Fibroblast of lung (primary cell): ENCODE measurements around the gene PRDM16. TPM values are rescaled to one million over a fixed set of nuclear protein-coding genes. Genes with fewer than 3 reads are reported as not detected.

Source experiments
- DNase-seq, 2 donors: peaks; one replicate each; pipeline versions ENCODE4 v3.0.0 to v3.0.0-alpha.2; 2010; ENCODE audit warnings: low read depth in 2 of 2
- H2AFZ ChIP-seq: 2 replicates; pipeline ENCODE4 v1.5.1; 2012; ENCODE audit warnings: low read length, control low read depth, inconsistent platforms
- H3K27ac ChIP-seq: 2 replicates; pipeline ENCODE4 v1.5.1; 2011; ENCODE audit warnings: low read length, control low read depth; ENCODE audit not compliant: insufficient read depth
- H3K27me3 ChIP-seq: 2 replicates; pipeline ENCODE4 v1.5.1; 2011; ENCODE audit warnings: mild to moderate bottlenecking, low read length; ENCODE audit not compliant: control insufficient read depth, insufficient read depth
- H3K36me3 ChIP-seq: 2 replicates; pipeline ENCODE4 v1.5.1; 2011; ENCODE audit warnings: low read length; ENCODE audit not compliant: control insufficient read depth, insufficient read depth
- H3K4me1 ChIP-seq: 2 replicates; pipeline ENCODE4 v1.5.1; 2011; ENCODE audit warnings: low read length; ENCODE audit not compliant: control insufficient read depth, insufficient read depth; ENCODE audit errors: extremely low read depth
- H3K4me2 ChIP-seq: 2 replicates; pipeline ENCODE4 v1.5.1; 2011; ENCODE audit warnings: low read length, control low read depth; ENCODE audit not compliant: insufficient read depth; ENCODE audit errors: extremely low read depth
- H3K4me3 ChIP-seq, 4 experiments: fragments of 200-600 bp in 1 of 4; sonication (generic) in 1 of 4; replicated peaks in 1 of 4; 2 replicates each; pipeline ENCODE4 v1.5.1; 2011 to 2016; ENCODE audit warnings: low read length in 4 of 4, low read depth in 3 of 4, mild to moderate bottlenecking in 3 of 4, control low read depth in 2 of 4, inconsistent platforms in 1 of 4, mixed read lengths in 1 of 4; ENCODE audit not compliant: insufficient read depth in 1 of 4; ENCODE audit errors: control extremely low read depth in 1 of 4
- H3K79me2 ChIP-seq: 2 replicates; pipeline ENCODE4 v1.5.1; 2012; ENCODE audit warnings: mild to moderate bottlenecking, low read length, inconsistent platforms; ENCODE audit not compliant: control insufficient read depth, insufficient read depth
- H3K9ac ChIP-seq: 2 replicates; pipeline ENCODE4 v1.5.1; 2011; ENCODE audit warnings: mild to moderate bottlenecking, low read length, control low read depth; ENCODE audit not compliant: insufficient read depth
- H3K9me3 ChIP-seq: 2 replicates; pipeline ENCODE4 v1.5.1; 2012; ENCODE audit warnings: low read depth, low read length; ENCODE audit not compliant: control insufficient read depth, insufficient read depth
- H4K20me1 ChIP-seq: 2 replicates; pipeline ENCODE4 v1.5.1; 2011; ENCODE audit warnings: low read length; ENCODE audit not compliant: control insufficient read depth, insufficient read depth; ENCODE audit errors: extremely low read depth
- CTCF ChIP-seq, 2 donors: IDR thresholded peaks in 1 of 2; conservative IDR thresholded peaks in 1 of 2; 1 replicate in 1 of 2; 2 replicates in 1 of 2; pipeline ENCODE4 v1.5.1; 2011 to 2012; ENCODE audit warnings: low read length in 2 of 2, control low read depth in 1 of 2, inconsistent platforms in 1 of 2, low read depth in 1 of 2, mild to moderate bottlenecking in 1 of 2
- EZH2 ChIP-seq: IDR thresholded peaks from 2 replicates; pipeline ENCODE4 v1.5.1; 2012; ENCODE audit warnings: low read length, control low read depth, mild to moderate bottlenecking; ENCODE audit errors: missing control alignments
- polyA plus RNA-seq, 2 donors: library from polyadenylated mRNA; depleted of rRNA in 1 of 2; stranded (reverse) in 1 of 2; unstranded in 1 of 2; fragments of >200 nt; gene quantifications; 2 replicates each; pipeline ENCODE4 v1.2.1, GENCODE V29; 2011 to 2012; ENCODE audit warnings: missing spikeins in 1 of 2
- total RNA-seq: library from RNA; depleted of rRNA; stranded (reverse); fragments of >200 nt; gene quantifications from 2 replicates; pipeline ENCODE4 v1.2.1, GENCODE V29; 2014

Gene PRDM16
- total and polyA plus RNA-seq, 2 donors (not counting 1 experiment from before 2014, with no cell fraction given) = 0.30 to 1.8 TPM

- Histone ChIP-seq H2AFZ (no peak overlapping the region), H3K4me2 (no peak overlapping the region), H3K27ac (no peak overlapping the region), H3K9ac (no peak overlapping the region), H3K79me2 (no peaks in the 10 kb centered on the region), H3K36me3 (no peaks in the 10 kb centered on the region), H3K4me1 (no peaks in the 10 kb centered on the region), H4K20me1 (no peaks in the 10 kb centered on the region), H3K27me3 (no peaks in the 10 kb centered on the region), H3K4me3 (no peak overlapping the region), H3K9me3 (no peaks in the 10 kb centered on the region)
- TF ChIP-seq CTCF (conservative IDR thresholded peaks at IDR 0.05 in 1 of 2, IDR thresholded peaks at IDR 0.05 in 1 of 2; ENCODE audit: low read depth in 1 of 2, low read length in 2 of 2) (no peak), EZH2 (no peak)
- no peak for DNase-seq
These were observed 165.3 kb downstream of the PRDM16 start for GRCh38 chr1:3234281-3234680.

DNA sequence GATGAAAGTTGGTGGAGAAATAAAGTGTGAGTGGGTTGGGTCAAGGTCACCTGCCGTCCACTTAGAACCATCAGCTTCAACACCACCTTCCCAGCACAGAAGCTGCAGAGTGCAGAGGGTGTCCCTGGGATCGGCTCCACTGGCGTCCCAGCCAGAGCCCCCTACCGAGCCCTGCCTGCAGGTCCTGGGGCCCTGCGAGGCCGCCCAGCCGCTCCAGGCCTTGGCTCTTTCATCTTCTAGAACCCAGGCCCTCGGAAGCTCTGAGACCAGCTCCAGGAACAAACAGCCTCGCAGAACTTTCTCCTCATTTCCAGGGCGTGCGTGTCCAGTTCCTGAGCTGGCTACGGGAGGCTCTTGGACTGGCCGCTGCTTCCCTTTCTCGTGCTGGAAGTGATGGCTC, 166.0 kb downstream of the PRDM16 start:
- DNase-seq = no peak
- Histone ChIP-seq H3K36me3 (no peaks in the 10 kb centered on the region), H3K4me2 (no peak overlapping the region)

DNA sequence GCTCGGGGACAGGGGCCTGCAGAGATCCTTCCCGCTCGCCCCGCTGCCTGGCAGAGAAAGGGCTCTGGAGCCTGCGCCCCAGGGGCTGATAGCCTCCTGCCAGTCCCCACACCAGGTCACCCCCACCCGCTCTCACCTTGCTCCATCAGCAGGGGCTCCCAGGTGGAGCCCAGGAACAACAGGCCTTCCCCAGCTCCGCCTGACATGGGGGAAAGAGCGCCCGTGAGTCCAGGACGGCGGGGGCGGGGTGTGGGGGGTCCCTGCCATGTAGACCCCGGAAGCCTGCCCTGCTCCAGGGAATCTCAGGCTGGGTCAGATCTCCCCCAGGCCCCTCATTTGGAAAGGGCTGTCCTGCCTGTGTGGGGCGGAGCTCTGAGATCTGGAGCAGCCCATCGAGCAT, 166.5 kb downstream of the PRDM16 start:
- no peaks in the 10 kb centered on the region for H3K4me1 ChIP-seq
- H3K36me3 ChIP-seq = no peaks in the 10 kb centered on the region
- H3K9ac ChIP-seq = no peak overlapping the region
- no peak overlapping the region for H3K27ac ChIP-seq
- DNase-seq = no peak
- no peak overlapping the region for H3K4me2 ChIP-seq
- TF ChIP-seq EZH2 (no peak), CTCF (conservative IDR thresholded peaks at IDR 0.05 in 1 of 2, IDR thresholded peaks at IDR 0.05 in 1 of 2; ENCODE audit: low read depth in 1 of 2, low read length in 2 of 2) (no peak)
- no peak overlapping the region for H3K4me3 ChIP-seq
- no peak overlapping the region for H2AFZ ChIP-seq
- H3K27me3 ChIP-seq = no peaks in the 10 kb centered on the region
- H4K20me1 ChIP-seq = no peaks in the 10 kb centered on the region
- no peaks in the 10 kb centered on the region for H3K79me2 ChIP-seq
- no peaks in the 10 kb centered on the region for H3K9me3 ChIP-seq

More for the DNA sequence above, 166.0 kb downstream of the PRDM16 start:
- H3K9me3 ChIP-seq = no peaks in the 10 kb centered on the region
- no peaks in the 10 kb centered on the region for H3K79me2 ChIP-seq
- TF ChIP-seq EZH2 (no peak), CTCF (conservative IDR thresholded peaks at IDR 0.05 in 1 of 2, IDR thresholded peaks at IDR 0.05 in 1 of 2; ENCODE audit: low read depth in 1 of 2, low read length in 2 of 2) (no peak)
- no peak overlapping the region for H2AFZ ChIP-seq
- H3K4me1 ChIP-seq = no peaks in the 10 kb centered on the region
- H3K27me3 ChIP-seq = no peaks in the 10 kb centered on the region
- H3K9ac ChIP-seq = no peak overlapping the region
- H4K20me1 ChIP-seq = no peaks in the 10 kb centered on the region
- H3K27ac ChIP-seq = no peak overlapping the region
- no peak overlapping the region for H3K4me3 ChIP-seq
